ENCODE measurements around the gene SLC31A2.

The SLC31A2 gene

DNA sequence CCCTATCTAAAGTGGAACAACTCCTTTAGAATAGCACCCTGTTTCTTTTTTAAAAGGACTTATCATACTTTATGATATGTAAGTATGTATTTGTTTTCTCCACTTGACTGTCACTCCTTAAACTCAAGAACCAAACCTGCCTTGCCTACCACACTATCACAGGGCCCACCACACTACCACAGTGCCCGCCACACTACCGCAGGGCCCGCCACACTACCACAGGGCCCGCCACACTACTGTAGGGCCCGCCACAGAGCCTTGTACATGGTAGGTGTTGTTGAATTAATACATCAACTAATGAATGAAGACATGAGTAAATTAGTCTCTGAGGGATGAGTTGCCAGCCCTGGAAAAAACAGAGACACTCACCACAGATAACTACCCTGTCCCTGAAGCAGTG is 18.0 kb downstream of the SLC31A2 start:
- H3K4me1 ChIP-seq (ENCODE audit: low read depth, poor library complexity, severe bottlenecking), result no peaks in the 10 kb centered on the region
- no peak overlapping the region for H3K4me2 ChIP-seq
- H3K36me3 ChIP-seq (ENCODE audit: insufficient read depth), result peaks cover 13% of the 10 kb centered on the region
- H3K27ac ChIP-seq, result no peak overlapping the region
- H3K4me3 ChIP-seq (IDR thresholded peaks at IDR 0.05; ENCODE audit: insufficient read depth, low read depth, low read length), result no peak overlapping the region
- TF ChIP-seq, protein P1, sequence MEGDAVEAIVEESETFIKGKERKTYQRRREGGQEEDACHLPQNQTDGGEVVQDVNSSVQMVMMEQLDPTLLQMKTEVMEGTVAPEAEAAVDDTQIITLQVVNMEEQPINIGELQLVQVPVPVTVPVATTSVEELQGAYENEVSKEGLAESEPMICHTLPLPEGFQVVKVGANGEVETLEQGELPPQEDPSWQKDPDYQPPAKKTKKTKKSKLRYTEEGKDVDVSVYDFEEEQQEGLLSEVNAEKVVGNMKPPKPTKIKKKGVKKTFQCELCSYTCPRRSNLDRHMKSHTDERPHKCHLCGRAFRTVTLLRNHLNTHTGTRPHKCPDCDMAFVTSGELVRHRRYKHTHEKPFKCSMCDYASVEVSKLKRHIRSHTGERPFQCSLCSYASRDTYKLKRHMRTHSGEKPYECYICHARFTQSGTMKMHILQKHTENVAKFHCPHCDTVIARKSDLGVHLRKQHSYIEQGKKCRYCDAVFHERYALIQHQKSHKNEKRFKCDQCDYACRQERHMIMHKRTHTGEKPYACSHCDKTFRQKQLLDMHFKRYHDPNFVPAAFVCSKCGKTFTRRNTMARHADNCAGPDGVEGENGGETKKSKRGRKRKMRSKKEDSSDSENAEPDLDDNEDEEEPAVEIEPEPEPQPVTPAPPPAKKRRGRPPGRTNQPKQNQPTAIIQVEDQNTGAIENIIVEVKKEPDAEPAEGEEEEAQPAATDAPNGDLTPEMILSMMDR (conservative IDR thresholded peaks at IDR 0.05; ENCODE audit: low read depth, low read length), result no peak
- no peaks in the 10 kb centered on the region for H3K27me3 ChIP-seq (ENCODE audit: insufficient read depth, low read depth)
- H2AFZ ChIP-seq (ENCODE audit: low read depth), result no peak overlapping the region
- H3K79me2 ChIP-seq (ENCODE audit: insufficient read depth, low read depth), result no peaks in the 10 kb centered on the region
- H3K9ac ChIP-seq, result no peak overlapping the region
- no peaks in the 10 kb centered on the region for H4K20me1 ChIP-seq (ENCODE audit: insufficient read depth)

DNA sequence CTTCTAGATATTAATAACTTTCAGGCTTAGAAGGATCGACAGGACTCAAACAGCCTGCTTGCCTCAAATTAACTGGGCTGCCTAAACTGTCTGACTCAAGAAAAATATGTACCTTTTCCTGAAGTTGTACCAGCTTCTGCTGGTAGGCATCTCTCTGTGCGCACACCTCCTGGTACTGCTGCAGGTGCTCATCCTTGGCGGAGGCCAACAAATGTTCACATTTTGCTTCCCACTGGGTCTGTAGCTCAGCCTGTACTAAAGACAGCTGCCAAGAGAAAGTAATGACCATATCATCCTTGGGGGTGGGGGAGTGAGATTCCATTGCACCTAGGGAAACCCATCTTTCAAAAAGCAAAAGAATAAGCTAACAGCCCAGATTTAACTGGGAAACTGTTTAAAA is 22.5 kb downstream of the SLC31A2 start:
- Histone ChIP-seq H3K9ac (no peak overlapping the region), H2AFZ (ENCODE audit: low read depth) (no peak overlapping the region), H3K4me3 (IDR thresholded peaks at IDR 0.05; ENCODE audit: insufficient read depth, low read depth, low read length) (no peak overlapping the region), H3K4me2 (no peak overlapping the region), H4K20me1 (ENCODE audit: insufficient read depth) (no peaks in the 10 kb centered on the region), H3K27me3 (ENCODE audit: insufficient read depth, low read depth) (no peaks in the 10 kb centered on the region), H3K4me1 (ENCODE audit: low read depth, poor library complexity, severe bottlenecking) (no peaks in the 10 kb centered on the region), H3K79me2 (ENCODE audit: insufficient read depth, low read depth) (no peaks in the 10 kb centered on the region), H3K36me3 (ENCODE audit: insufficient read depth) (peaks cover 13% of the 10 kb centered on the region), H3K27ac (no peak overlapping the region)
- TF ChIP-seq, protein P1 (conservative IDR thresholded peaks at IDR 0.05; ENCODE audit: low read depth, low read length), result no peak

DNA sequence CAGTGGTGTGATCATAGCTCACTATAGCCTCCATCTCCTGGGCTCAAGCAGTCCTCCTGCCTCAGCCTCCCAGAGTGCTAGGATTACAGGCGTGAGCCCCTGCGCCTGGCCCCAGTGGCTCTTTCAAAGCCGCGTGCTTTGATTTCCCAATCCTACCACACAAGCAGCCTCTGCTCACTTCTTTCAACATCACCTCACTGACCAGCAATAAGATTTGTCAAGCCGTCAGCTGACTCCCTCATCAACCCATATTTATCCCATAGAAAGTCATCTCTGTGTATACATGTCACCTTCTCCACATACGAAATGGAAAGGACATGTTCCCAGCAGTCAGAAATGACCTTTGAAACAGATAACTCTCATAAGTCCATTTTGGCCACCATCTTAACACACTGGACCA is 26.0 kb downstream of the SLC31A2 start:
- Histone ChIP-seq H2AFZ (ENCODE audit: low read depth) (no peak overlapping the region), H3K4me3 (IDR thresholded peaks at IDR 0.05; ENCODE audit: insufficient read depth, low read depth, low read length) (no peak overlapping the region), H3K9ac (no peak overlapping the region), H3K4me1 (ENCODE audit: low read depth, poor library complexity, severe bottlenecking) (peaks cover 4% of the 10 kb centered on the region), H4K20me1 (ENCODE audit: insufficient read depth) (no peaks in the 10 kb centered on the region), H3K4me2 (no peak overlapping the region), H3K79me2 (ENCODE audit: insufficient read depth, low read depth) (no peaks in the 10 kb centered on the region), H3K27me3 (ENCODE audit: insufficient read depth, low read depth) (no peaks in the 10 kb centered on the region), H3K36me3 (ENCODE audit: insufficient read depth) (no peaks in the 10 kb centered on the region; the same call in 1 of the 2 replicates), H3K27ac (no peak overlapping the region)
- TF ChIP-seq, protein P1 (conservative IDR thresholded peaks at IDR 0.05; ENCODE audit: low read depth, low read length), result no peak

DNA sequence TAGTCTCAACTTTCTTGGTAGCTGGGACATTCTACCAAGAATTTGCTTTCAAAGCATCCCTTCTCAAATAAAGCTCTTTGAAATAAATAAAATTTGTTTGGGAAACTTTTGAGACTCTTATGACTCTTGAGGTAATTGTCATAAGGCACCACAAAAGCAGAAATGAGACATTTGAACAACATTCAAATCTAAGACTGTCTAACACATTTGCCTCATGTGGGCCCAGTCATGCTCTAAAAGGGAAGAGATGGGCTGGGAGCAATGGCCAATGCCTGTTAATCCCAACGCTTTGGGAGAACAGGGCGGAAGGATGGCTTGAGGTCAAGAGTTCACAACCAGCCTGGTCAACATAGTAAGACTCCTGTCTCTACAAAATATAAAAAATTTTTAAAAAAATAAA is 26.4 kb downstream of the SLC31A2 start:
- Histone ChIP-seq H3K27me3 (ENCODE audit: insufficient read depth, low read depth) (no peaks in the 10 kb centered on the region), H3K4me1 (ENCODE audit: low read depth, poor library complexity, severe bottlenecking) (peaks cover 4% of the 10 kb centered on the region), H3K36me3 (ENCODE audit: insufficient read depth) (no peaks in the 10 kb centered on the region; the same call in 1 of the 2 replicates), H3K27ac (no peak overlapping the region), H4K20me1 (ENCODE audit: insufficient read depth) (no peaks in the 10 kb centered on the region), H3K4me2 (no peak overlapping the region), H3K79me2 (ENCODE audit: insufficient read depth, low read depth) (no peaks in the 10 kb centered on the region), H2AFZ (ENCODE audit: low read depth) (no peak overlapping the region), H3K9ac (no peak overlapping the region), H3K4me3 (IDR thresholded peaks at IDR 0.05; ENCODE audit: insufficient read depth, low read depth, low read length) (no peak overlapping the region)
- TF ChIP-seq, protein P1 (conservative IDR thresholded peaks at IDR 0.05; ENCODE audit: low read depth, low read length), result no peak
